Stimulated activated CD8-positive, alpha-beta memory T cell treated with anti-CD3 and anti-CD28 coated beads, Interleukin-15, amount 100 ng/mL, for 1 hour (primary cell): ENCODE measurements around the gene PAMR1.

Experiments
- DNase-seq: peaks from one replicate; pipeline ENCODE4 v3.0.0-alpha.2; 2020; ENCODE audit warnings: low read depth

Gene PAMR1

GRCh38 chr11:35454362-35454761 lies 71.1 kb downstream of the PAMR1 start:
- no peak for DNase-seq

DNA sequence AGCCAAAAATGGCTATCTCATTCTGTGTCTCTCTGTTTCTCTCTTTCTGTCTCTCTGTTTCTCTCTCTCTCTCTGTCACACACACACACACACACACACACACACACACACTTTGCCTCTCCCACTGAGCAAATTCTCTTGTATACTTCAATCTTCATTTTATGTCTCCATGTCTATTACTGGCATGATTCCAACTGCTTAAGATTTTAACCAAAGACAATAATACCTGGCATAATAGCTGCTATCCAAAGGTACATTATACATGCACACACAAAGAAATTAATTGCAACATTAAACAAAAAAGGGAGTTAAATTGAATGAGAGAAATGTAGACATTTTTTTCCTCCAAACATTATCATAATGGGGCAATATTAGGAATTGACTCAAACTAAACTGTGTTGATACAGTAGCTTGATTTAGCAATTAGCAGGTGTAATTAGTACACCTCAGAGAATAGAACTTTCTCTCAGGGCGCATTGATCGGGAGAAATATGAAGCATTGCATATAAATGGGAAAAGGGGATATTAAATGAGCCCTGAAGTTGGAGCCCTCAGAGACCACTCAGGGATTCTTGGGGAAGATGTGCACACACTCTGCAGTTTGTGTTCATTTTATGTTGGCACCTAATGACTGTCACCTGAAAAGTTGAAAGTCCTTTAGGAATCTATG lies 88.7 kb downstream of the PAMR1 start:
- DNase-seq, result no peak

DNA sequence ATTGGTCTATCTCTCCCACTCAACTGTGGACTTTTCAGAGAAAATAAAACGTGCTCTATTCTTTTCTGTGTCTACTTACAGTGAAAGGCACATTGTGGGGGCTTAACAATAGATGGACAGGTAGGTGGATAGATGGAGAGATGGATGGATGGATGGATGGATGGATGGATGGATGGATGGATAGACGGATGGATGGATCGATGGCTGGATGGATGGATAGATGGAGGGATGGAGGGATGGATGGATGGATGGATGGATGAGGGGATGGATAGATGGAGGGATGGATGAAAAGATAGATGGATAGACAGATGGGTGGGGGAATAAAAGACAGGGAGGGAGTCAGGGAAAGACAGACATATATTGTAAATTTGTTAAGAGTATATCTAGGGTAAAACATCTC lies 91.8 kb downstream of the PAMR1 start:
- DNase-seq, result no peak

- no peak for DNase-seq
Measured at GRCh38 chr11:35432464-35432863, 93.0 kb downstream of the PAMR1 start.

GRCh38 chr11:35427071-35427470 lies 98.3 kb downstream of the PAMR1 start:
- DNase-seq, result no peak

GRCh38 chr11:35426351-35426750 lies 99.1 kb downstream of the PAMR1 start:
- DNase-seq, result no peak

- no peak for DNase-seq
Measured at GRCh38 chr11:35425603-35426212, 99.7 kb downstream of the PAMR1 start.

GRCh38 chr11:35424157-35424940 lies 101.1 kb downstream of the PAMR1 start:
- DNase-seq, result no peak

DNA sequence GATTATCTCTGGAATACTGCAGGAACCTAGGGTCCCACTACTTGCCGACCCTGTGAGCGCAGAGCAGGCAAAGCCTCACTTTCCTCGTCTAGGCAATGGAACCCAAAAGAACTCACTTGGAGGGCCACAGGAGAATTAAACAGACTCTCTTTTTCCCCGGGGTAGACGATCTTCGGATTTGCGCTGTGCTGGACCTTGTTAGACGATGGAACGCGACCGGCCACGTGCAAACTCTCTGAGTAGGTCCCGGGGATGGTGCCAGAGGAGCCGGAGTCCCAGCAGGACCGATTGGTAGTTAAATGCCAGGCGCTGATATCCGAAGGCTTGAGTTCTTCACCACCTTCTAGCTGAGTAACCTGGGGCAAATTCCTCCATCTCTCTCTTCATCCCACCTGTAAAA lies 105.0 kb downstream of the PAMR1 start:
- DNase-seq, result no peak

DNA sequence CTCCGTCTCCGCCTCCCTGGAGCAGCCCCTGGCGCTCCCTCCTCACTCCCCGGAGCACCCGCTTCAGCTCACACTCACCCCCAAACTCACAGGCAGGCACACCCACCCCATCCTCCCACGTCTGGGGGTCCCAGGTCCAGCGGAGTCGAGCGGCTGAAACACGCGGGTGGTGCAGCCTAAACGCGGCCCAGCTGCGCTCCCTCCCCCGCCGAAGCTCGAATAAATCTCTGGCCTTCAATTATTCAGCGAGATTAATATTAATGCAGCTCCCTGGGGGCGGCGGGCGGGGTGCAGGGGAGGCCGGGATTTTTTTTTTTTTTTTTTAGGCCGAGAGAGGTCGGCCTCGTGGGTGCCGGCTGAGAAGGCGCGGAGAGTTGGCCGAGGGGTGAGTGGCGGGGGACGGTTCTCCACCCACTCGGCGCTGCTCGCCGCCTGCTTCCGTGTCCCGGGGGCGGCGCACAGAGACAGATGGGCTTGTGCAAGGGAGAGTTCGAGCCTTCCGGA lies 105.5 kb downstream of the PAMR1 start:
- DNase-seq, result no peak

GRCh38 chr11:35419184-35419829 lies 106.1 kb downstream of the PAMR1 start, which contains the start of gene SLC1A2:
SLC1A2 (minus strand) TSS chr11:35419558; CDS start chr11:35418966, 592 bp downstream.
- DNase-seq, result no peak

GRCh38 chr11:35418282-35419183 lies 106.9 kb downstream of the PAMR1 start:
- no peak for DNase-seq

- DNase-seq, result no peak
Measured at GRCh38 chr11:35415487-35415886, 109.9 kb downstream of the PAMR1 start.

DNA sequence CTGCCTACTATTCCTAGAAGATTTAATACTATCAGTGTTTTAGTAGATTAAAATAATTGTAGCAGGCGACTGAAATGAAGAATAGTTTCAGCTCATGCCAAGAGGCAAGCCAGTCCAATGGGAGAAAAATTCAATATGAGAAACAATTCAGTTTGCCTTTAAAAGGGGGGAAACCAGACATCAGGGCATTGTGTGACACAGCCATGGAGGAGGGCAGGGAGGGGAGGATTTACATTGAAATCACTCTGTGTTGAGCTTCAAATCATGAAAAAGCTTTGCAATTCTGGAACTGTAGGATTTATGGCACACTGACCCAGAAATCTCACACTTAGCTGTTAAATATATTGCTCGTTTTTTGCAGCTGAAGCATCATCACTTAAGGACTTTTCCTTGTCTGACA lies 110.6 kb downstream of the PAMR1 start:
- no peak for DNase-seq

DNA sequence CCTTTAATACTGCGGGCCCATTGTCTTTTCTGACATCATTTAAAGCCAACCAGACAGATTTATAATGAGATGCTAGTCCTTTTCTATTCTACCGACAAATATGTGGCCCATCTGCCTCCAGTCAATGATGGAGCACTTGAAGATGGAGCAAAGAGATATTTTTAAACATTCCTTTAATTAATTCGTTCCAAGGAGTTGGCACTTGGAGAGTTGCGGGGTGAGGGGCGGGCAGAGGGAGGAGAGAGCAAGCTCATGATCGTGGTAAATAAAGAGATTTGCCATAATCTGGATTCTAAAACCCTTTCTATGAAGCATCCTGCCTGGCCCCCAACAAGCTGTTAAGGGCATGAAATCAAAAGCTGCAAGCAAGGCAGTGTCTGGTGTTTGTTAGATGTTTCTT lies 111.1 kb downstream of the PAMR1 start:
- DNase-seq, result no peak

DNA sequence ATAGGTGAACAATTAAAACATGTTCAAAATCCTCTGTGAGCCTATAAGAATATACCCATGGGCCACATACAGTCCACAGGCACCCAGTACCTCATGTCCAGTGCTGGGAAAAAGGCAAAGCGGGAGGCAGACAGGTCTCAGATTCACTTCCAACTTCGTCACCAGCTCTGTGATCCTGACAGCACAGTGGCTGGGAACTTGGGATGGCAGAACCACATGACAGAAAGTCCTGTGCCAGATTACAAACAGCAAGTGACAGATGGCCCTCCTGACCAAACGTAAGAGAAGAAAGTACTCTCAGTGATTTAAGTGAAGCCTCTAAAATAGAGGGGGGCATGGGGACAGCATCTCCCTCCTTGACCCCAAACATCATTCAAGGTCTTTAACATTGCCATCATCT lies 111.8 kb downstream of the PAMR1 start:
- DNase-seq, result no peak

DNA sequence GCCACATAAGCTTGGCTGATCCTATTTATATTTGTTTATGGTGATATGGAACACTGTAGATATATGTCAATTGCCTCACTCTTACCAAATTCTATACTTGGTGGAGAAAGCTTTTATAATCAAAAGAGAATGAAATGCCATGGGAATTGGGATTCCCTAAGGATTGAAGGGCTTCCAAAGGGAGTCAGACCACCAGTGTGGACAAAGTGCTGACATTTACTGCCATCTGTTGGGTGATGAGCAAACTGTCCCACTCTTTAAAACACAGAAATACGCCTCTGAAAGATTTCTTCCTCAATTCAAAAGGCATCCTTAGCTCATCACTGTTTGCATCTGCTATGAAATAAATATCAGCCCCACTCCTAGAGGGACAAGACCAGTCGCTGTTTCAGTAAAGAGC lies 113.1 kb downstream of the PAMR1 start:
- DNase-seq, result no peak

GRCh38 chr11:35407041-35407440 lies 118.4 kb downstream of the PAMR1 start:
- DNase-seq, result no peak

- no peak for DNase-seq
Measured at GRCh38 chr11:35404388-35404775, 121.0 kb downstream of the PAMR1 start.

DNA sequence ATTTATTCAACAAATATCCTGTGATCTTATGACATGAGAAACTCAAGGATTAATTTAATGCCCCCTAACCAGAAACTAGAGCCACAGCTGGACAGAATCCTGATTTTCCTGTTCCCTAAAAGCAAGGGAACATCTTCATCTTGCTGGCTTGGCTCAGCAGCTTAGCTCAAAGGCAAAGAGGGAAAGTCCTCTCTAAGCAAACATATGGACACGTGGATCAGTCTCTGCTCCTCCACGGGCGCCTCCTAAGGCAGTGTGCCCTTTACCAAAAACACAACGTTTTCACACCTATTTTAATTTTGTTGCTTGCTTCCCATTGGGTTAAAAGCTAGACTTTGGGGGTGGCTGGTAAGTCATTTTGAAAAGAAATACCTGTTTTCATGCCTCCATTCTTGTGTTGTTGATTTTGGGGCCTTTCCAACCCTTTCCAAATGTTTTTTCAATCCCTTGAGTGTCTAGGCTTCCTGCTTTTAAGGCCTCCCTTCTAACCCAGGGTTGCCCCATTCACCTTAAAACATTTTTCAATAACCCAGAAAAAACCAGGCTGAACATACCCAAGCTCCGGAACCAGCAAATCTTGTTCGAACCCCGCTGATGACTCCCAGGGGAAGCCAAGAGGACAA lies 121.5 kb downstream of the PAMR1 start:
- DNase-seq, result no peak
